Kidney (tissue), 14 donors: ENCODE results near the gene UGT1A5. TPM values are rescaled to one million over a fixed set of nuclear protein-coding genes. Genes with fewer than 3 reads are reported as not detected.

Source experiments
- DNase-seq, 5 donors: peaks; one replicate each; pipeline ENCODE4 v3.0.0-alpha.2; 2013 to 2020
- FAIRE-seq: peaks from 2 replicates; lab custom pipeline; 2012; peaks lifted over from hg19 to GRCh38; lab: Jason Lieb, UNC
- H3K27ac ChIP-seq, 2 donors: one replicate each; pipeline ENCODE4 v1.7.0; 2013; ENCODE audit warnings: low read depth in 2 of 2, low read length in 2 of 2, inconsistent platforms in 1 of 2
- H3K27me3 ChIP-seq: one replicate; pipeline ENCODE4 v1.7.1; 2013; ENCODE audit warnings: low read length, inconsistent platforms; ENCODE audit not compliant: control insufficient read depth, insufficient read depth
- H3K36me3 ChIP-seq, 3 donors: one replicate each; pipeline versions ENCODE4 v1.7.0 to v1.7.1; 2013; ENCODE audit warnings: low read length in 3 of 3, control low read depth in 1 of 3, inconsistent platforms in 1 of 3; ENCODE audit not compliant: insufficient read depth in 3 of 3, control insufficient read depth in 2 of 3
- H3K4me1 ChIP-seq, 3 donors: one replicate each; pipeline versions ENCODE4 v1.7.0 to v1.7.1; 2013; ENCODE audit warnings: low read length in 3 of 3, inconsistent platforms in 1 of 3, low read depth in 1 of 3; ENCODE audit not compliant: control insufficient read depth in 2 of 3, insufficient read depth in 2 of 3
- H3K4me3 ChIP-seq, 3 donors: one replicate each; pipeline versions ENCODE4 v1.7.0 to v1.8.1; 2013; ENCODE audit warnings: low read length in 3 of 3, control low read depth in 1 of 3, inconsistent platforms in 1 of 3
- H3K9ac ChIP-seq, 3 donors: one replicate each; pipeline versions ENCODE4 v1.7.0 to v1.7.1; 2013; ENCODE audit warnings: low read length in 3 of 3, control low read depth in 1 of 3, inconsistent platforms in 1 of 3
- H3K9me3 ChIP-seq, 3 donors: one replicate each; pipeline versions ENCODE4 v1.7.0 to v1.7.1; 2013; ENCODE audit warnings: low read length in 3 of 3, control low read depth in 1 of 3, inconsistent platforms in 1 of 3; ENCODE audit not compliant: control insufficient read depth in 2 of 3, insufficient read depth in 1 of 3
- CTCF ChIP-seq: IDR thresholded peaks from 3 replicates; pipeline ENCODE4 v1.5.1; 2012; ENCODE audit warnings: mild to moderate bottlenecking, moderate library complexity, borderline replicate concordance; ENCODE audit not compliant: insufficient read depth; ENCODE audit errors: extremely low read depth
- intact Hi-C: fragments of 100-400 bp; cut with DNase I; formaldehyde crosslinking; loops from one replicate; pipeline ENCODE4 v1.11.1; 2022
- polyA plus RNA-seq: library from polyadenylated mRNA; stranded (reverse); fragments of 350-450 nt; fragmentation: Illumina TruSeq; extraction: RNeasy Lipid Tissue Mini Kit (QIAGEN cat#74804); gene quantifications from one replicate; pipeline ENCODE4 v1.2.3, GENCODE V29; 2014; ENCODE audit warnings: low read depth, low replicate concordance; ENCODE audit not compliant: insufficient read depth
- total RNA-seq: library from RNA; stranded (reverse); fragmentation: NEBNext Ultra II Directional; extraction: Animal tissue kit (Norgen Biotek cat#: 25700); gene quantifications from one replicate; pipeline ENCODE4 v1.2.1, GENCODE V29; 2021
- donor health status: control.
- donor health status: control.
- donor health status: control.
- donor health status: control.
- donor health status: control.
- donor health status: DM: yes; HTN: yes; CAD: no.
- donor health status: Normal renal cell carcinoma (clear cell type).

The UGT1A5 gene
- total and polyA plus RNA-seq, 2 donors from 2014 or later, result 2.1 TPM; not detected in 1

DNA sequence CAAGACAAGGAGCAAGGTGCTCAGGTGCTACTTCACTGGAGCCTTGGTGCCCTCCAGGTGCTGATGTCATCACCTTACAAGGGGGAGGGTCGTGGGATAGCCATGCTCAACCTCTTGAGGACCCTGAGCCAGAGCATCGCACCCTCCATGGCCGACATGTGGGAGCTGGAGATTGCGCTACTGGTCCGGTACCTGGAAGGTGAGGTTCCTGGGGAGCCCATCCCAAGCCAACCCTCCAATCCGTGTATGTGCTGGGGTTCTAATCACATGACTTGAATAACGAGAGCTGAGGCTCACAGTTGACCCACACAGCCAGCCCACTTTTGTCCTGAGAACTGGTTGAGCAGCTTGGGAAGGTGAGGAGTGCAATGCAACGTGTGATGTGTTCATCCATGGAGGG is 91.3 kb downstream of the UGT1A5 start:
- Histone ChIP-seq H3K36me3 (no peaks in the 10 kb centered on the region), H3K27me3 (no peaks in the 10 kb centered on the region), H3K27ac (no peak overlapping the region), H3K4me3 (no peak overlapping the region), H3K9ac (no peak overlapping the region), H3K9me3 (no peaks in the 10 kb centered on the region), H3K4me1 (no peaks in the 10 kb centered on the region)
- intact Hi-C loops, result no loop called here
- no peak for FAIRE-seq
- DNase-seq, result peak in 1 of 5 donors; percentile 33
- no peak for TF ChIP-seq CTCF

GRCh38 chr2:233807215-233807865 is 94.6 kb downstream of the UGT1A5 start:
- H3K9me3 ChIP-seq, result no peaks in the 10 kb centered on the region
- intact Hi-C loops, result no loop called here
- H3K4me1 ChIP-seq, result no peaks in the 10 kb centered on the region
- TF ChIP-seq CTCF, result no peak
- no peak for FAIRE-seq
- no peaks in the 10 kb centered on the region for H3K27me3 ChIP-seq
- H3K36me3 ChIP-seq, result no peaks in the 10 kb centered on the region
- DNase-seq, result peak in 2 of 5 donors; percentile 14 to 40
- H3K9ac ChIP-seq, result no peak overlapping the region
- no peak overlapping the region for H3K27ac ChIP-seq
- H3K4me3 ChIP-seq, result no peak overlapping the region

- no peaks in the 10 kb centered on the region for H3K9me3 ChIP-seq
- no peaks in the 10 kb centered on the region for H3K27me3 ChIP-seq
- H3K4me3 ChIP-seq, result no peak overlapping the region
- H3K9ac ChIP-seq, result no peak overlapping the region
- peak in 3 of 5 donors; percentile 3 to 46 (median 7) for DNase-seq
- H3K4me1 ChIP-seq, result no peaks in the 10 kb centered on the region
- no peaks in the 10 kb centered on the region for H3K36me3 ChIP-seq
- intact Hi-C loops, result no loop called here
- no peak for TF ChIP-seq CTCF
- no peak for FAIRE-seq
- H3K27ac ChIP-seq, result no peak overlapping the region
These were observed 95.5 kb downstream of the UGT1A5 start for GRCh38 chr2:233807966-233808935.
